ENCODE measurements around the gene AEBP1.

AEBP1 gene

GRCh38 chr7:44155191-44156185 lies 51.3 kb downstream of the AEBP1 start:
- no peak for DNase-seq (ENCODE audit: low spot score)

- no peak for DNase-seq (ENCODE audit: low spot score)
Observed at GRCh38 chr7:44156453-44157010, 52.4 kb downstream of the AEBP1 start.

- no peak for DNase-seq (ENCODE audit: low spot score)
Observed at GRCh38 chr7:44157116-44158080, 53.3 kb downstream of the AEBP1 start.

- no peak for DNase-seq (ENCODE audit: low spot score)
Observed at GRCh38 chr7:44158096-44158872, 54.1 kb downstream of the AEBP1 start.

- DNase-seq (ENCODE audit: low spot score), result no peak
Observed at GRCh38 chr7:44158873-44159631, 54.9 kb downstream of the AEBP1 start.

- no peak for DNase-seq (ENCODE audit: low spot score)
Observed at GRCh38 chr7:44159824-44160630, 55.9 kb downstream of the AEBP1 start.

GRCh38 chr7:44161371-44161770 lies 57.2 kb downstream of the AEBP1 start:
- no peak for DNase-seq (ENCODE audit: low spot score)

GRCh38 chr7:44162179-44162578 lies 58.0 kb downstream of the AEBP1 start:
- DNase-seq (ENCODE audit: low spot score), result no peak

- no peak for DNase-seq (ENCODE audit: low spot score)
Observed at GRCh38 chr7:44162785-44163395, 58.7 kb downstream of the AEBP1 start.

- peak; percentile 94 for DNase-seq (ENCODE audit: low spot score)
Observed at GRCh38 chr7:44163591-44163990, 59.4 kb downstream of the AEBP1 start.
